ENCODE measurements around the gene GALNT10.

GALNT10 gene

DNA sequence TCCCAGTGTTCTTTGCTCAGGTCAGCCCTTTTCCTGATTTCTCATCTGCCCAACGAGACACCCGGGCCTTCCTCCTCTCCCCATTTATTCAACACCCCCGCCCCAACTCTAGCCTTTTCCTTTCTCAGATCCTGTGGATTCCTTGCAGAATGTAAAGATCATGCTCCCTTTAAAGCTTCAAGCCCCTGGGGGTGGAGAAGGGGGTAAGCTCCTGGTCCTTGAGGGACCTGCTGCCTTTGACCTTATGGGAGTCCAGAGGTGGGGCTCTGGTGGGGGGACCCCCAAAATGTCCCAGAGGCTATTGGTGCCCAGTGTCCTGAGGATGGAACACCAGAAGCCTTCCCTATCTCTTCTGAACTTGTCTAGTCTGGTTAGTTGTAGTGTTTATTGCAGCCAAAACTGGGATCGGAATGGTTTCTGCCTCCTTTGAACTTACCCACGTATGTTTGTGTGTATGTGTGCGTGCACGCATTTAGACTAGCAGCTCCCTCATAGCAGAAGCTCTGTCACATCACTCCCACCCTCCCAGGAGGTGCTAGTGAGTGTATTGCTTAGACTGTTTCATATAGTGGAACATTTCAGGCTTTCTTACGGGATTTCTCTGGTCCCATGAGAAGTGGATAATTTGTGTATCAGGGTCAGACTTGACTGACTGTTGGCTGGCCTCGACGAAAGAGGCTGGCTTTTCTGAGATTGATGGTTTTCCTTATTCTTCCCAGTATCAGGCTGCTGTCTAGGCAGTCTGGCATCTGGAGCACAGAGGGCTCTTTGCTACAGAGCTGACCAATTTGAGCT lies 1.1 kb downstream of the GALNT10 start:
- no peak overlapping the region for H2AFZ ChIP-seq (ENCODE audit: low read depth, low read length)
- H3K36me3 ChIP-seq (ENCODE audit: insufficient read depth, low read length), result peaks cover 4% of the 10 kb centered on the region
- H3K27me3 ChIP-seq (ENCODE audit: insufficient read depth, low read length), result no peaks in the 10 kb centered on the region
- peaks cover 8% of the 10 kb centered on the region for H3K4me1 ChIP-seq (ENCODE audit: insufficient read depth, low read length)
- H3K4me3 ChIP-seq (ENCODE audit: low read length), result no peak overlapping the region
- H3K9me3 ChIP-seq (ENCODE audit: low read length), result no peaks in the 10 kb centered on the region

DNA sequence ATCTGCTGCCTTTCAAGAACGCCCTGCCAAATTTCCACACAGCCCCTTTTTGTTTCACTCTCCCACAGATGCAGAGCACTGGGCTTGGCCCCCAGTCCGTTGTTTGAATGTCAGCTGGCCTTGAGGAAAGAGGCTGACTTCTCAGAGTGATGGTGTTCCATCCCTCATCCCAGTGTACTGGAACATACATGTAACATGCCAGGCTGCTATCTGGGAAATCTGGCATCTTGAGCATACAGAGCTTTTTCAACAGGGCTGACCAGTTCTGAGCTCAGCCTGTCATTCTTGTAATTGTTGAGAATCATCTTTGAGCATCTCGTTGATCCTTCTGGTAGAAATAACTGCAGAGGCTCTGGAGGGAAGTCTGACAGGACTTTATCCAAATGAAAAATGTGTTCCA lies 2.8 kb downstream of the GALNT10 start:
- no peaks in the 10 kb centered on the region for H3K9me3 ChIP-seq (ENCODE audit: low read length)
- H3K27me3 ChIP-seq (ENCODE audit: insufficient read depth, low read length), result no peaks in the 10 kb centered on the region
- H2AFZ ChIP-seq (ENCODE audit: low read depth, low read length), result no peak overlapping the region
- H3K4me3 ChIP-seq (ENCODE audit: low read length), result no peak overlapping the region
- peaks cover 14% of the 10 kb centered on the region for H3K4me1 ChIP-seq (ENCODE audit: insufficient read depth, low read length)
- peaks cover 4% of the 10 kb centered on the region for H3K36me3 ChIP-seq (ENCODE audit: insufficient read depth, low read length)

DNA sequence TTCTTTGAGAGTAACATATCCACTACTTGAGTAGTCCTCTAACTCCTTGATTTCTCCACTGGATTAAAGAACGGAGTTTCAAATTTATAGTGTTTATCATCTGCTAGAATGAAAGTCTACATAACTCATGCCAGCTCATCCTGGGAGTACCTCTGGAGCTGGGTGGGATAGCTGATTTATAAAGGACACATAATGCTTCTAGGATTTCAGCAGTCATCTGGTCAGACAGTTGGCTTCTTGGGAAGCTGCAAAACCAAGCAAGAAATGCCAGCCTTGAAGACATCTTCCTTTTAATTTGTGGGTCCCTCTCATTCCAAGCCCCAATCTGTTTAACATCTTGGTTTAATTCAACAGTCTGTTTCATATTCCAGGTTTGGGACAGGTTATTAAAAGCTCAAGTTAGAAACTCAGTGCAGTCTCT lies 3.2 kb downstream of the GALNT10 start:
- Histone ChIP-seq H3K4me3 (ENCODE audit: low read length) (no peak overlapping the region), H3K36me3 (ENCODE audit: insufficient read depth, low read length) (peaks cover 4% of the 10 kb centered on the region), H3K4me1 (ENCODE audit: insufficient read depth, low read length) (peaks cover 14% of the 10 kb centered on the region), H3K27me3 (ENCODE audit: insufficient read depth, low read length) (no peaks in the 10 kb centered on the region), H3K9me3 (ENCODE audit: low read length) (no peaks in the 10 kb centered on the region), H2AFZ (ENCODE audit: low read depth, low read length) (no peak overlapping the region)

DNA sequence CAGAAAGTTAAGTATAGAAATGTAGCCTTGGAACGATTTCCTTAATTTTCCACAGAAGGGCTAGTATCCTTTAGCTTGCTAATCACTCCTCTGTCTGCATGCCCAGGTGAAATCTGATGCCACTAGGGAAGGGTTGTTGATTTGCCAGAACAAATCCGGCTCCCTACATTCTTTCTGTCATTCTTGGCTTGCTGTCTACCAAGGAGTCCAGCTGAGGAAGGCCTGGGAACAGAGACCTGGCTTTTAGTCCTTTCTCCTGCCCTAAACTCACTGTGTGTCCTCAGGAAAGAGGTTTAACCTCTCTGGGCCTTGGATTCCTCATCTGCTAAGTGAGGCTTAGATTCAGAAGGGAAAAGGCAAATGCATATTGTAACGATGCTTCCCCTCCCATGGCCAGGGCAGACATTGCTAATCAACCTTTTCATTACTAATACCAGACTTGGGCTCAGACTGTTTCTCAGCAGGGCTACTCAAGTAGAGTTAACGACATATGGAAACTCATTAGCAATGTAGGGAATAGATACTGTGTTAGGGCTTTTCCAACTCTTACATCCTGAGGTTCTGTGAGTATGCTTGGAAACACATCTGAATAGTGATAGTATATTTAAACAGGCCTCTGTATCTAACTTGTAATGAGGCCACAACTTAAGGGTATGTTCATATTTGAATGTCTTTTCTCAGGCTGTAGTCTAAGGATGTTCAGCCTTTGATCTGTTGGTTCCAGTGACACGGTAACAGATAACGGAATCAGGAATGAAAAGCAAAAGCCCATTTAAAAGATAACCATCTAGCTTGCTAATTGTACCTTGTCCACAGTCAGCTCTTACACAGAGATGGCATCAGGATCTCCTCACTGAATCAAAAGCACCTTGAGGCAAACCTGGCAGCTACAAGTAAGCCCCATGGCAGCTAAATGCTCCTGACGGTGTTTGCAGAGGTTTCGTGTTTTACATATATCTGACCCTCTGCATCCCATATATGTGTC lies 4.1 kb downstream of the GALNT10 start:
- no peak overlapping the region for H2AFZ ChIP-seq (ENCODE audit: low read depth, low read length)
- peaks cover 4% of the 10 kb centered on the region for H3K36me3 ChIP-seq (ENCODE audit: insufficient read depth, low read length)
- H3K27me3 ChIP-seq (ENCODE audit: insufficient read depth, low read length), result no peaks in the 10 kb centered on the region
- H3K4me3 ChIP-seq (ENCODE audit: low read length), result no peak overlapping the region
- H3K4me1 ChIP-seq (ENCODE audit: insufficient read depth, low read length), result peaks cover 9% of the 10 kb centered on the region
- H3K9me3 ChIP-seq (ENCODE audit: low read length), result no peaks in the 10 kb centered on the region

DNA sequence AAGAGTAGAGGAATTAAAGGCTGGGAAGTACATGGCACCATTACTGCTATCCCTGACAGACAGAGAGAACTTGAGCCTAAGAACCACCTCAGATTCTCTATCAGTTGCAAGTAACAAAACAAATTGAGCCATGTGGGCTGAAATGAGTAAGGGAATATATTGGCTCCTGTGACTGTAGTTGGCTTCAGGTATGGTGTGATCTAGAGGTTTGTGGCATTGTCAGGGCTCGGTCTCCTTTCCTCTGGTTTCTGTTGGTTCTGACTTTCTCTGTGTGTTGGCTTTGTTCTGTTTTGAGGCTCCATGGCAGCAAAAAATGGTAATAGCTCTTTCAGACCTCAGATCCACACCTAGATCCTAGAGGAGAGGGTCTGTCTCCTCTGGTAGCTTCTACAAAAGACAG lies 5.7 kb downstream of the GALNT10 start:
- H3K4me1 ChIP-seq (ENCODE audit: insufficient read depth, low read length), result peaks cover 9% of the 10 kb centered on the region
- no peak overlapping the region for H3K4me3 ChIP-seq (ENCODE audit: low read length)
- no peaks in the 10 kb centered on the region for H3K9me3 ChIP-seq (ENCODE audit: low read length)

DNA sequence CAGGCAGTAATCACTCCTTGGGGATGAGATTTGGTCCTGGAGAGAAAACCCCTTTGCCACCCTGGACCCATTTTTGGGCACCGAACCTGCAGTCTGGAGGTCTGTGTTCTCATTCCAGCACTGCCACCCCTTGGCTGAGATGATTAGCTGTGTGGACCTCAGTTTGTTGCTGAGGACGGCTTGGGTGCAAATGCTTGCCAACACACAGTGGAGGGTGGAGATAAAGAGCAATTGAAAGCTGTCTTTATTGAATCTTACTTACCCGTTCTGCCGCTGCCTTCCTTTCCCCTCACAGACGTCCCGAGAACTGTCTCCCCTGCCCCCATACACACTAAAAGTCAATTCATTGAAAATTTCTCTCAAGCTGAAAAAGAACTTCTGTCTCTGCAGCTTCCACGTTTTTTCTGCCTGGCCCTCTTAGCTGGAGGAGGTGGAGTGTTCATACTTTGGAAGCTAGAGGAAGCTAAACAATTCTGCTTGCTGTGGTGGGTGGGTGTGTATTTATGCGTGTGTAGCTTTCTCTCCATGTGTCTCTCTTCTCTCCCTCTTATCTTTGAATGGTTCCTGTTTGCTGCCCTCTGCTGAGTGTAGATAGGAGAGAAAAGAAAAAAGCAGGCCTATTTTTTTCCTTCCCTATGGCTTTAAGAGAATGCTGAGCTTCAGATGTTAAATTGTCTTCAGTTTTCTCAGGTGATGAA lies 6.6 kb downstream of the GALNT10 start:
- no peak overlapping the region for H2AFZ ChIP-seq (ENCODE audit: low read depth, low read length)
- peaks cover 9% of the 10 kb centered on the region for H3K4me1 ChIP-seq (ENCODE audit: insufficient read depth, low read length)
- peaks cover 4% of the 10 kb centered on the region for H3K36me3 ChIP-seq (ENCODE audit: insufficient read depth, low read length)
- no peak overlapping the region for H3K4me3 ChIP-seq (ENCODE audit: low read length)
- H3K9me3 ChIP-seq (ENCODE audit: low read length), result no peaks in the 10 kb centered on the region
- no peaks in the 10 kb centered on the region for H3K27me3 ChIP-seq (ENCODE audit: insufficient read depth, low read length)

More for the DNA sequence above, 5.7 kb downstream of the GALNT10 start:
- Histone ChIP-seq H3K36me3 (ENCODE audit: insufficient read depth, low read length) (peaks cover 4% of the 10 kb centered on the region), H2AFZ (ENCODE audit: low read depth, low read length) (no peak overlapping the region), H3K27me3 (ENCODE audit: insufficient read depth, low read length) (no peaks in the 10 kb centered on the region)

DNA sequence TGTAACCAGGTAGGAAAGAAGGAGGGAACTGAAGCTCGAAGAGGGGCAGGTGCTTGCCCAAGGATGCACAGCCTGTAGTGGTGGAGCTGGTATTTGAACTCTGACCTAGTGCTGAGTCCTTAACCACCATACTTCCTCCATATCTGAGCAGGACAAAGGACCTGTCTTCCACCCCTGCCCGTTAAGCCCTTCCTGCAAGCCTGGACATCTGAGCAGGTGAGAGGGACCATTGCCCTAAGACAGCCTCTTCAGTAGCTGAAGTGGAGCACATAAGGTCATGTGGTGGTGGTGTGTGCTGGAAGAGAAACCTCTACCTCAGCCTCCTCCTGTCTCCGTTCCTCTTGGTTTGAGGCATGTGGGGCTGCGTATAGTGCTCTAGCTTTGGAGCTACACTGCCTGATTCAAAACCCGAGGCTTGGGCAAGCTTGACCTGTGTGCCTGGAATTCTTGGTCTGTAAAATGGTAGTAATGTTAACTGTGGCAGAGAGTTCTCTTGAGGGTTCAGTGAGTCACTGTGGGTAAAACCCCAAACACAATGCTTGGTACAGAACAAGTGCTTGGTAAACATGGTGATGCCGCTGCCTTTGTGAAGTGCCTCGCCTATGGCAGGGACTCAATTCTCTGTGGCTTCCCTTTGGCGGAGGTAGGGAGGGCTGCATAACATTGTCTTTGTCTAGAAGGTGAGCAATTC lies 7.4 kb downstream of the GALNT10 start:
- H3K4me3 ChIP-seq (ENCODE audit: low read length), result no peak overlapping the region
- H3K27me3 ChIP-seq (ENCODE audit: insufficient read depth, low read length), result no peaks in the 10 kb centered on the region
- H3K9me3 ChIP-seq (ENCODE audit: low read length), result no peaks in the 10 kb centered on the region
- H2AFZ ChIP-seq (ENCODE audit: low read depth, low read length), result no peak overlapping the region
- H3K4me1 ChIP-seq (ENCODE audit: insufficient read depth, low read length), result peaks cover 5% of the 10 kb centered on the region
- peaks cover 4% of the 10 kb centered on the region for H3K36me3 ChIP-seq (ENCODE audit: insufficient read depth, low read length)

DNA sequence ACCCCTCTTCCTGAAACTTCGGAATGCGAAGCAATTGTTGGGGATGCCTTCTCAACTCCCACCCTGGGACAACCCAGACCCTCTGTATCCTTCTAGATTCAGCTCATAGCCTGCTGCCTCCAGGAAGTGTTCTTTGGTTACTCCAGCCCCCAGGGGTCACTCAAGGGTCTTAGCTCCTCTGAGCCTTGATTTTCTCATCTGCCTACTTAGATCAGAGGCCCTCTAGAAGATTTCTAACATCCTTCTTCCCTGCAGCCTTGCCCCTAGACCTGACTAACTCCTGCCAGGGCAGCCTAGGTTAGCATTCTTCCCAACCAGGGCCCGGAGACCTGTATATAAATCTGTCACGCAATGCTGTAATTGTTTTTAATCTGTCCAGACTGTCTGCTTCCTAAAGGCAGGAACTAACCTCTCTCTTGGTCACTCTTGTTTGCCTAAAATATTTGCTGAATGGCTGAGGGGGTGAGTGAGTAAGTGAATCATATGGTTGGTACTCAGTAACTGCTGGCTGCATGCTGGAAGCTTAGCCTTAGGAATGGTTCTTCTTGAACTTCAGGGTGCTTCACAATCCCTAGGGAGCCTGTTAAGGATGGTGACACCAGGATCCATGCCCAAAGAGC lies 8.2 kb downstream of the GALNT10 start:
- no peak overlapping the region for H2AFZ ChIP-seq (ENCODE audit: low read depth, low read length)
- H3K9me3 ChIP-seq (ENCODE audit: low read length), result no peaks in the 10 kb centered on the region
- no peak overlapping the region for H3K4me3 ChIP-seq (ENCODE audit: low read length)
- peaks cover 4% of the 10 kb centered on the region for H3K36me3 ChIP-seq (ENCODE audit: insufficient read depth, low read length)
- no peaks in the 10 kb centered on the region for H3K27me3 ChIP-seq (ENCODE audit: insufficient read depth, low read length)
- H3K4me1 ChIP-seq (ENCODE audit: insufficient read depth, low read length), result peaks cover 5% of the 10 kb centered on the region

DNA sequence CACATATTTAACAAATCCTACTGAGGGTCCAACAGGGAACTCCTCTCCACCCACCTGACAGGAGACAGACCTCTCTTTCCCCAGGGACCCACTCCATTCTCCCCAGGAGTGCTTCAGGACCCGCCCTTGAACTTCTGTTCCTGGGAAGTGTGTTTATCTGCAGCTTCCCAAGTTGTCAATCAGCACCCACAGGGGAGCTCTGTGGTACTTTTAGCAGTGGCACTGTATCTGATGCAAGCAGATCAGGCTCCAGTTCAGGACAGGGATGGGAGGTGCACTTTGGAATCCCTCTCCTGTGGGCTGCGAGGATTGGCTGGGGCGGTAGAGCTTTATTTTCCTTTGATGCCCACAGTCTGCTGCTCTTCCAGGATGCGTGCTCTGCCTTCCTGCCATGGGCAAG lies 8.7 kb downstream of the GALNT10 start:
- Histone ChIP-seq H3K4me1 (ENCODE audit: insufficient read depth, low read length) (peaks cover 5% of the 10 kb centered on the region), H3K9me3 (ENCODE audit: low read length) (no peaks in the 10 kb centered on the region), H3K27me3 (ENCODE audit: insufficient read depth, low read length) (no peaks in the 10 kb centered on the region)

DNA sequence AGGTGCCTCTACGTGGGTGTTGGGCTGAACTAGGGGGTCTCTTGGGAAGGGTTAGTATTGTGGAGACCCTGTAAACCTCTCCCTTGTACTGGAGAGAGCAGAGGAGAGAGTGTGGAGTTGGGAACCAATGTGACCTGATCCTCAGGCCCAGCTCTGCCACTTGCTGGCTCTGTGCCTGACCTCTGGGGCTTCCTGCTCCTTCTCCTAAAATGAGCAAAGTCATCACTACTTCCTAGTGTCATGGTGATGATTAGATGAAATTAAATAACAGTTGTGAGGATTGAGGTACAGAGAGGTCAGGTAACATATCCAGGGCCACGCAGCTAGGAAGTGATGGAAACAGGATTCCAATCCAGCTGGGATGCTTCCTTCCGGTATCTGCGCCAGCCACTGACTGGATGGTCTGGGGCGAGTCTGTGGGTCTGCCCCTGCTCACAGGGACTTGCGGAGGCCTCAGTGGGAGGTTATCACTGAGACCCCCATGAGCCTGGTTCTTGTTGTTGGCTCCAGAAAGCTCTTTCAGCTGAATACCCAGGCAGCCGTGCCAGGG lies 9.2 kb downstream of the GALNT10 start:
- H3K4me1 ChIP-seq (ENCODE audit: insufficient read depth, low read length), result peaks cover 5% of the 10 kb centered on the region
- no peak overlapping the region for H3K4me3 ChIP-seq (ENCODE audit: low read length)
- H3K36me3 ChIP-seq (ENCODE audit: insufficient read depth, low read length), result peaks cover 4% of the 10 kb centered on the region
- H3K9me3 ChIP-seq (ENCODE audit: low read length), result no peaks in the 10 kb centered on the region
- no peak overlapping the region for H2AFZ ChIP-seq (ENCODE audit: low read depth, low read length)
- no peaks in the 10 kb centered on the region for H3K27me3 ChIP-seq (ENCODE audit: insufficient read depth, low read length)

More for the DNA sequence above, 8.7 kb downstream of the GALNT10 start:
- H3K36me3 ChIP-seq (ENCODE audit: insufficient read depth, low read length), result peaks cover 4% of the 10 kb centered on the region
- no peak overlapping the region for H3K4me3 ChIP-seq (ENCODE audit: low read length)
- no peak overlapping the region for H2AFZ ChIP-seq (ENCODE audit: low read depth, low read length)

DNA sequence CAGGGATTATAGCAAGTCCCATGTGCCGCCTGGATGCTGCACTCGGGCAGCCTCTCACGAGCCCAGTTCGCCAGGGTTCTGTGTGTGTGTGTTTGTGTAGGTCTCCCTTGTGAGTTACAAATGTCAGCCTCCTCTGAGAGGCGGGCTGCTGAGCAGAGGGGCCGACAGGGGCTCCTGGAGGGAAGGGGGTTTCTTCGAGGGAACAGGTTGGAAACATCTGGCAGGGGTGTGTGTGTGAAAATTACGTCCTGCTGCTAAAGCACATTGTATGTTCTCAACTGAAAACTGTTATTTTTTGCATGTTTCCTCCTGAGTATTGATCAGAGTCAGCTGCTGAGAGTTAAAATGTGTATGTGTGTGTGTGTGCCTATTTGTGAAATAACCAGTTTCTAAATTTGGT lies 9.7 kb downstream of the GALNT10 start:
- Histone ChIP-seq H2AFZ (ENCODE audit: low read depth, low read length) (no peak overlapping the region), H3K36me3 (ENCODE audit: insufficient read depth, low read length) (peaks cover 2% of the 10 kb centered on the region), H3K27me3 (ENCODE audit: insufficient read depth, low read length) (no peaks in the 10 kb centered on the region), H3K9me3 (ENCODE audit: low read length) (no peaks in the 10 kb centered on the region), H3K4me1 (ENCODE audit: insufficient read depth, low read length) (peaks cover 5% of the 10 kb centered on the region), H3K4me3 (ENCODE audit: low read length) (no peak overlapping the region)
